Measurements from ENCODE around the gene SCN8A.

DNA sequence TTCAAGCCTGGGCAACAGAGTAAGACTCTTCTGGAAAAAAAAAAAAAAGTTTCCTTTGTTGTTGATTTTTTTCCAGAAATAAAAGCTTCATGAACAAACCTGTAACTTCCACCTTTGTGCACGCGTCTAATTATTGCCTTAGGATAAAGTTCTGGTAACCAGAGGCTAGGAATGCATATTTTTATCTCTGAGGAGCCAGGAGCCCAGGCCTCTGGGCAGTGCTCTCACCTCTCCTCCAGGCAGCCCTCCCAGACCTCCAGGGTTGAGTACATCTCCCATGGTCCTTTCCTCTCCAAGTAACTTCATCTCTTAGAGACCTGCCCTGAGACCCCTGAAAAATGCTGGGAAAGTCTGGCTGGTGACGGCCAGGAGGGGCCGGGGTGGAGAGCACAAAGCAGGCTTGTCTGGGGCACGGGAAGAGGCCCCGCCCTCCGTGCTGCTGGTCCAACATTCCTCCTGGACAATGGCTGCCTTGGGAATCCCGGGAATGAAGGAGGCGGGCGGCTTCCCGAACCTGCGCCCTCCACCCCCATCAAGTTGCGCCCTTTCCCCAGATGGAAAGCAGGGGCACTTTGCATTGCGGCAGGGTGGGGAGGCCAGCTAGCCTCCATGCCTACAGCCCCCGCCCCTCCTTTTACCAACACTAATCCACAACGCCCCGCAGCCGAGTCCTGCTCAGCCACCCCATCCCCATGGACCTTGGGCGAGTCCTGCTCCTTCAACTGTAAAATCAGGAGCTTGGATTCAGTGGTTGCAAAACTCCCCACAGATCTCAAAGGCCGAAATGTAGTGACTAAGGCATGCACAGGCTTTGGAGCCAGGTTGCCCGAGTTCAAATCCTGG lies 264.8 kb downstream of the SCN8A start:
- TF ChIP-seq CTCF (conservative IDR thresholded peaks at IDR 0.05; ENCODE audit: low read depth, low read length), result no peak
- TF ChIP-seq EZH2 (IDR thresholded peaks at IDR 0.05; ENCODE audit: borderline replicate concordance, low read depth, low read length, poor library complexity, severe bottlenecking), result no peak

Data from A673 (cell line).